Stimulated activated CD4-positive, alpha-beta T cell treated with anti-CD3 and anti-CD28 coated beads, TNF-alpha, amount 100 ng/mL, for 24 hours (primary cell): ENCODE data around the gene RAB3C.

ENCODE experiments used
- DNase-seq, 3 experiments: peaks; one replicate each; pipeline ENCODE4 v3.0.0-alpha.2; 2020; ENCODE audit warnings: low read depth in 3 of 3

Gene RAB3C

DNA sequence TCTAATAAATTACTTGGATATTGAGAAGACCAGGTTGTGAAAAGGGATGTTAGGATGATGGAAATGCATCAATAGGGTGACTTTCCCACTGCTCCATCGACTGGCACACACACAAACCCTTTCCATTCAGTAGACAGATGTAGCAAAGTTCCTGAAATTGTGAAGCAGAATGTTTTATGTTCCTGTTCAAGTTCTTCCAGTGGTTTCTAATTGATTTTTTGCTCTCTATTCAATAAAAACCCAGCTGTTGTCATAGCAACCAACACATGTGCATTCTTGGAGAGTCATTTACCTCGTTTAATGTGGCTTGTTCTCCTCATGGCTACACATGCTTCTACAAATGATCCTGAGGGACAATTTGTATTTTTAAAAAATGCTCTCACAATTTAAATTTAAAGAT lies 244.6 kb downstream of the RAB3C start:
- no peak for DNase-seq

GRCh38 chr5:58828258-58828657 lies 245.4 kb downstream of the RAB3C start:
- no peak for DNase-seq

DNA sequence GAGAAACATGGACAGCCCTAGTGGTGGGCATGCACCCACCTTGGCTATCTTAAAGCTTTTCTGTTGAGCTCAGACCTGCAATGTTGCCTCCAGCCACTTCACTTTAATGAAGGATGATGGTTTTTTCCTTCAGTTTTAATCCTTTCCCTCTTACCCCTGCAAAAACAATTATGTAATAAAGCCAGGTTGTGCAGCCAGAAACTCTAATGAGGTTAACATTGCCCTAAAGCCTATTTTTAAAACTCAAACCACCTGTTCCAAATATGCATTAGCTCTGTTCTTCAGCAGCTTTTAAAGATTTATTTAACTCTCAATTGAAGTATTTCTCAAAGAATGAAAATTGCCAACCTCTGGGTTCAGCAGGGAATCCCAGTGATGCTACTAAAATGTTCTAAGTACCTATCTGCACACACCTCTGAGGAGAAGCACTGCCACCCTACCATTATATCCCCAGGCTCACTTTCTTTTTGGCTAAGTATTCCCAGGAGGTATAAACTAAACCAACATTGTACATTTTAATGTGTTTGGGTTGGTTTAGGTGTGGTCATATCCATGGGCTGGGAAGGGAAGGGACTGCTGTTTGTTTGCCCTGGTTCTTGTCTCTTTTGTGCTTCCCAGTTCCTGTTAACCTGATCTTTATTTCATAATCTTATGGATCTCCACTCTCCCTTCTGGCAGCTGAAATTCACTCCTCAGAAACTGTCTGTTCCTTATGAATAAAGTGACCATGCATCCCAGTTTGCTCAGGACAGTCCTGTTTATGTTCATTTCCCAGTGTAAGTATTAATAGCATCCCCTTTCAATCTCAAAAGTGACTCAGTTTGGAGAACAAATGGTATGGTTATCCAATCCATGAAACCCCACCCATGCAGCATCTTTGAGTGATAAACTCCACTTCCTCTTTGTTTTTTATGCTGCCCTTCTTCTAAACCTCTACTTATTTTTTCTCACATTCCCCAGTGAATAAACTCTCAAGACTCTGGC lies 251.7 kb downstream of the RAB3C start:
- no peak for DNase-seq

DNA sequence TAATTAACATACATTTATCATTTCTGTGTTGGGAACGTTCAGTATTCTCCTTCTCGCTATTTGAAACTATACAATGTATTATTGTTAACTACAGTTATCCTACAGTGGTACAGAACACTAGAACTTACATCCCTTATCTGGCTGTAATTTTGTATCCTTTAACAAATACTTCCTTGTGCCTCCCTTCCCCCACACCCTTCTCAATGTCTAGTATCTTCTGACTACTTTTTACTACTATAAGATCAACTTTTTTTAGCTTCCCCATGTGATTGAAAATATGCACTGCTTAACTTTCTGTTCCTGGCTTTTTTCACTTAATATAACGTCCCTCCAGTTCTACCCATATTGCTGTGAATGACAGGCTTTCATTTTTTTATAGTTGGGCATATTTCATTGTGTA lies 253.5 kb downstream of the RAB3C start:
- no peak for DNase-seq

- DNase-seq, result no peak
Measured at GRCh38 chr5:58838729-58839128, 255.9 kb downstream of the RAB3C start.

GRCh38 chr5:58842852-58843251 lies 260.0 kb downstream of the RAB3C start:
- DNase-seq, result no peak

DNA sequence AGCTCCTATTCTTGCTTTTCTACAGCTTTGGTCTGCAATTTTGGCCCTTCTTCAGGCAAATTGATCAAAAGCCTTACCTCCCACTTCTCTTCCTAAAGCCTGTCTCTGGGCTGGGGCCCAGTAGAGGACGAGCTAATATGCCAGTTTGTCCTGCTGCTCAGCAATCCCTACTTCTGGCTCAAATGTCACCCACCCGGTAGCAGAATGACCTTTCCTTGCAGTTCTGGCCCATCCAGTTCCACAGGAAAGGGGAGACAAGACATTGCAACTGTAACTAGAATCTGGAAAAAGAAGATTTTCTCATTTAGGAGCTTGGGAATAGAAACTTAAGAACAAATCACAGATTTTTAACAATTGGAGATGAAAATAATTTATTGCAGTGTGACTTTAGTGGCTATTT lies 261.5 kb downstream of the RAB3C start:
- no peak for DNase-seq

DNA sequence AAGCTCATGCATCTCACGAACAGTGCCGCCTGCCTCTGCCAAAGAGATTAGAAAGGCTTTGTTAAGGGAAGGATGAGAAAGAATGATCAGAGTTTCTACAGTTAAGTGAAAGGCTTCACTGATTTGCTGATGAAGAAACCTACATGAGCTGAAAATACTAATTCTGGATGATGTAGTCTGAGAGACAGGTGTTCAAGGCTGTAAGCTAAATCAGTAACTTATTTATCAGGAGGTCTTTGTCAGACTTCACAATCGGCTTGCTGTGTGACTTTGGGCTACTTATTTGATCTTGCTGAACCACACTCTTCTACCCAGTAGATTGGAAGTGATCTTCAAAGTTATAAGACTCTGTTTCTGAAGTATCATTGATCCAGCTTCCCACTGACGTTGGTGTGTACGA lies 264.2 kb downstream of the RAB3C start:
- no peak for DNase-seq

GRCh38 chr5:58849223-58849622 lies 266.3 kb downstream of the RAB3C start:
- DNase-seq, result no peak

GRCh38 chr5:58849921-58850667 lies 267.2 kb downstream of the RAB3C start:
- DNase-seq, result no peak

- no peak for DNase-seq
Measured at GRCh38 chr5:58851153-58851552, 268.3 kb downstream of the RAB3C start.

GRCh38 chr5:58851571-58851970 lies 268.7 kb downstream of the RAB3C start:
- no peak for DNase-seq

DNA sequence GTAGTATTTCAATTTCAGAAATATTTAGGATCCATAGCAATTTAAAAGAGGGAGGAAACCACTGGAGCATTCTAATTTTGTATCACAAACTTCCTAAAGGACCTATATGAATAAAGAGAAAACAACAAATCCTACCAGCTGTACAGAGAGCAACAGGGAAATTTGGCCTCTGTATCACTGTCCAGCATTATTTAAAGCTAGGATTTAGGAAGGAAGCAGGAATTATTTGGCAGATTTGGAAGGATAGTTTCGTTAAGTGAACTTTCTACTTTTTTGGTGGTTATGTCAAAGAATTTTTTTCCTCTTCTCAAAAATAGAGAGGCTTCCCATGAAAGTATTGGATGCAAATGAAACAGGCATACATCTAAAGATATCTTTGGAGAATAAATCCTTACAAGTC lies 269.7 kb downstream of the RAB3C start:
- DNase-seq, result no peak

DNA sequence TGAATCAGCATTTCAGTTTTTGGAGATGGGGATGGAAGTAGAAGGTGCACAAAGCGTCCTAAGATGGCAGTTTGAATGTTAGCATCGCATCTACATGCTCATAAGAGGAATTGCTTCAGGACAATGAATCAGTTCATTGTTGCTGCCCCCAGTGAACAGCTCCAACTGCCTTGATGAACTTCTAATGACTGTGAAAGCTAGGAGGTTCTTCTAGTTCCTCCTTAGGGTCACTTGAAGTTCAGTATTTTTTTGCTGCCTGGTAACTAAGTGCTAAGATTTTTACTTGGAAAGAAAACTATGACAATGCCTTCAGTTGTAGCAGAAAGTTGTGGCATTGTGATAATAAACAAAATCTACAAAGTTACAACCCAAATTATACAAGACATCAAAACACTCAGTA lies 271.6 kb downstream of the RAB3C start:
- DNase-seq, result no peak

GRCh38 chr5:58855851-58856739 lies 273.2 kb downstream of the RAB3C start:
- DNase-seq, result no peak

- no peak for DNase-seq
Measured at GRCh38 chr5:58857609-58858008, 274.7 kb downstream of the RAB3C start.

DNA sequence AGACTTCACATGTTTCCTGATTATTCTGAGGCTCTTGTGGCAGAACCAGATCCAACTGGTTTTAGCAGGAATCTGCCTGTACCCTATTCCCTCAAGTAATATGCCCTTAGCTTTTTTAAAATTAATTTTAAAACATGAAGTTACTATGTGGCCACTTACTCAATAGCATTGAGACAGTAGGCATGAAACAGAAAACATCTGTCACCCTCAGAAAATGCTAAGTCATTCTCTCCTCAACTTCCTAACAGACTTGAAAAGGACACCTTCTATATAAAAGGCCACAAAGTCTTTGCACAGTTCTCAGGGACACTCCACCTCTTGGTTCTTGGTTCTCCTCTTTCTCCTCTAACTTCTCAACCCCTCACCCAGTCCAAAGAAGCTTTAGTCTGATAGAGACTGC lies 277.8 kb downstream of the RAB3C start:
- DNase-seq, result no peak

DNA sequence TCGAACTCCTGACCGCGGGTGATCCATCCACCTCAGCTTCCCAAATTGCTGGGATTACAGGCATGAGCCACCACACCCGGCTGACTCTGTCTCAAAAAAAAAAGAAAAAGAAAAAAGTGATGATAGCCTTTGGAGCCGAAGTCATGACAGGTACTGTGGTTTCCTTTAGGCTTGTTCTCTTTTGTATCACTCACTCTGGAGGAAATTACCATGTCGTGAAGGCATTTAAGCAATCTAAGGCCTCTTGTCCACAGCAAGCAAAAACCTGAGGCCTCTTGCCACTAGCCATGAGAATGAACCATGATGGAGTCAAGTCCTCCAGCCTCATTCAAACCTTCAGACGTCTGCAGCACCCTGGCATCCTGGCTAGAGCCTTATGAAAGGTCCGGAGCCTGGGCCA lies 286.1 kb downstream of the RAB3C start:
- DNase-seq, result no peak

DNA sequence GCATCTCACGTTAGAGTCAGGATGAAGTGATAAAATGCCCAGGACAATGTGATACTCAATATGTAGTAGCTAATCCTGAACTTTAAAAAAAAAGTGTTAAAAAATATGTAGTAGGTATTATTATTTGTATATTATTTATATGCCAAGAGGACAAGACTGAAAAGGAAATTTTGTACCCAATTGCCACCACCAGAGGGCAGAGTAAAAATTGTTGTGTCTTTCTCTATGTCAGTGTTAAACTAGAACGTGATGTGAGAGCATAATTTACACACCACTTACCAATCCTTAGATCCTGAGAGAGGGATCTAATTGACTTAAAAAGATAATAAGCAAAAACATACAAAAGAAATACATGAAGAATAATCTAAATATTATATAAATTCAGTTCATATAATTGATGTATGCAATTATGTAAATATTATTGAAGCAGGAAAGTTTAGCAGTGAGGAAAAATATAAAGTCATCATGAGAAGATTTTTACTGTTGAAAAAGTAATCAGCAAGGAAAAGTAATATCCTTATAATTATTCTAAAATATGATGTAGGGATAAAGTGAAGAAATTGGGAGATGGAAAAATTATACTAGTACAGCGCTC lies 288.9 kb downstream of the RAB3C start:
- DNase-seq, result no peak

- DNase-seq, result no peak
Measured at GRCh38 chr5:58872670-58873273, 289.9 kb downstream of the RAB3C start.

DNA sequence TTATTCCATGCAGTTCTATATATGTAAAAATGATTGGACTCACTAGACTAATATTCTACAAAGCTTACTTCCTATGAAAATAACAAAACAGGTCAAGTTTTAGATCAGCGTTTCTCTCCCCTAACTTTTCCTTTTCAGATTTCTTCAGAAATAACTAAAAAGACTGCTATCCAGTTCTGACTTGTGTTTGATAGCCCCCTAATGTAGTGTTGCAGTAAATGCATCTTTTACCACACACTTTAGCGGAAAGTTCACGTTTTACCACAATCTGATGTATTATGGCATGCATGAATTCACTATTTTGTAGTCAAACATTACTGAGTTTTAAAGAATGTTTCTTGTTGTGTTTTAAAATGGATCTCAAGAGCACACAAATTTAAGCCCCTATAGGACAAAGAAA lies 292.7 kb downstream of the RAB3C start:
- no peak for DNase-seq
